Measurements from ENCODE around the gene ATP8A2.

ATP8A2 gene

GRCh38 chr13:25375727-25376358 is 4.1 kb downstream of the ATP8A2 start:
- DNase-seq (ENCODE audit: low spot score in 2 of 2): peak; percentile 16 to 60

GRCh38 chr13:25377244-25377962 is 5.6 kb downstream of the ATP8A2 start:
- Mint-ChIP-seq H3K4me1 (peaks cover 6% of the 10 kb centered on the region), H3K9me3 (no peaks in the 10 kb centered on the region), H3K4me3 (no peak overlapping the region), H3K36me3 (no peaks in the 10 kb centered on the region), H3K27ac (no peak overlapping the region)
- ATAC-seq: no peak
- DNase-seq (ENCODE audit: low spot score in 2 of 2): no peak

More at GRCh38 chr13:25375727-25376358, 4.1 kb downstream of the ATP8A2 start:
- no peak for ATAC-seq
- no peak overlapping the region for H3K27ac Mint-ChIP-seq
- no peaks in the 10 kb centered on the region for H3K36me3 Mint-ChIP-seq
- no peak overlapping the region for H3K4me3 Mint-ChIP-seq
- peaks cover 6% of the 10 kb centered on the region for H3K4me1 Mint-ChIP-seq
- H3K9me3 Mint-ChIP-seq: no peaks in the 10 kb centered on the region

GRCh38 chr13:25378528-25378927 is 6.8 kb downstream of the ATP8A2 start:
- no peaks in the 10 kb centered on the region for H3K9me3 Mint-ChIP-seq
- H3K4me3 Mint-ChIP-seq: no peak overlapping the region
- H3K4me1 Mint-ChIP-seq: peaks cover 6% of the 10 kb centered on the region
- no peak for DNase-seq (ENCODE audit: low spot score in 2 of 2)
- no peaks in the 10 kb centered on the region for H3K36me3 Mint-ChIP-seq
- no peak overlapping the region for H3K27ac Mint-ChIP-seq
- no peak for ATAC-seq

GRCh38 chr13:25379011-25379410 is 7.2 kb downstream of the ATP8A2 start:
- Mint-ChIP-seq H3K9me3 (no peaks in the 10 kb centered on the region), H3K27ac (no peak overlapping the region)

GRCh38 chr13:25380082-25380481 is 8.3 kb downstream of the ATP8A2 start:
- Mint-ChIP-seq H3K36me3 (no peaks in the 10 kb centered on the region), H3K4me3 (no peak overlapping the region), H3K9me3 (no peaks in the 10 kb centered on the region), H3K27ac (no peak overlapping the region), H3K4me1 (peaks cover 6% of the 10 kb centered on the region)
- DNase-seq (ENCODE audit: low spot score in 2 of 2) (no peak), ATAC-seq (no peak)

More at GRCh38 chr13:25379011-25379410, 7.2 kb downstream of the ATP8A2 start:
- ATAC-seq: no peak
- no peak for DNase-seq (ENCODE audit: low spot score in 2 of 2)
- Mint-ChIP-seq H3K4me1 (peaks cover 6% of the 10 kb centered on the region), H3K36me3 (no peaks in the 10 kb centered on the region), H3K4me3 (no peak overlapping the region)

- Mint-ChIP-seq H3K4me1 (peaks cover 1% of the 10 kb centered on the region), H3K27ac (no peak overlapping the region), H3K36me3 (no peaks in the 10 kb centered on the region), H3K9me3 (no peaks in the 10 kb centered on the region), H3K4me3 (no peak overlapping the region)
- no peak for ATAC-seq
- no peak for DNase-seq (ENCODE audit: low spot score in 2 of 2)
Measured at GRCh38 chr13:25380741-25381324, 9.1 kb downstream of the ATP8A2 start.

- no peak for DNase-seq (ENCODE audit: low spot score in 2 of 2)
- no peak for ATAC-seq
- Mint-ChIP-seq H3K9me3 (no peaks in the 10 kb centered on the region), H3K4me3 (no peak overlapping the region), H3K36me3 (no peaks in the 10 kb centered on the region), H3K27ac (no peak overlapping the region), H3K4me1 (no peaks in the 10 kb centered on the region)
Measured at GRCh38 chr13:25384758-25385410, 13.1 kb downstream of the ATP8A2 start.

GRCh38 chr13:25391932-25392331 is 20.2 kb downstream of the ATP8A2 start:
- Mint-ChIP-seq H3K4me3 (no peak overlapping the region), H3K9me3 (peaks cover 3% of the 10 kb centered on the region)

GRCh38 chr13:25394402-25395060 is 22.8 kb downstream of the ATP8A2 start:
- H3K9me3 Mint-ChIP-seq: peaks cover 3% of the 10 kb centered on the region
- no peaks in the 10 kb centered on the region for H3K36me3 Mint-ChIP-seq
- no peaks in the 10 kb centered on the region for H3K4me1 Mint-ChIP-seq
- no peak overlapping the region for H3K27ac Mint-ChIP-seq
- DNase-seq (ENCODE audit: low spot score in 2 of 2) (no peak), ATAC-seq (no peak)
- H3K4me3 Mint-ChIP-seq: no peak overlapping the region

More at GRCh38 chr13:25391932-25392331, 20.2 kb downstream of the ATP8A2 start:
- Mint-ChIP-seq H3K4me1 (no peaks in the 10 kb centered on the region), H3K27ac (no peak overlapping the region), H3K36me3 (no peaks in the 10 kb centered on the region)
- no peak for DNase-seq (ENCODE audit: low spot score in 2 of 2)
- no peak for ATAC-seq

- no peak for DNase-seq (ENCODE audit: low spot score in 2 of 2)
- Mint-ChIP-seq H3K9me3 (peaks cover 3% of the 10 kb centered on the region), H3K4me3 (no peak overlapping the region), H3K27ac (no peak overlapping the region), H3K36me3 (no peaks in the 10 kb centered on the region), H3K4me1 (no peaks in the 10 kb centered on the region)
- no peak for ATAC-seq
Measured at GRCh38 chr13:25397763-25398162, 26.0 kb downstream of the ATP8A2 start.

- Mint-ChIP-seq H3K27ac (no peak overlapping the region), H3K36me3 (no peaks in the 10 kb centered on the region), H3K9me3 (no peaks in the 10 kb centered on the region), H3K4me3 (no peak overlapping the region), H3K4me1 (no peaks in the 10 kb centered on the region)
- no peak for DNase-seq (ENCODE audit: low spot score in 2 of 2)
- ATAC-seq: no peak
Measured at GRCh38 chr13:25400925-25401324, 29.2 kb downstream of the ATP8A2 start.

- Mint-ChIP-seq H3K4me1 (no peaks in the 10 kb centered on the region), H3K36me3 (no peaks in the 10 kb centered on the region), H3K9me3 (no peaks in the 10 kb centered on the region), H3K27ac (no peak overlapping the region), H3K4me3 (no peak overlapping the region)
- no peak for ATAC-seq
- DNase-seq (ENCODE audit: low spot score in 2 of 2): no peak
Measured at GRCh38 chr13:25401958-25402357, 30.2 kb downstream of the ATP8A2 start.

- H3K4me3 Mint-ChIP-seq: no peak overlapping the region
- no peaks in the 10 kb centered on the region for H3K36me3 Mint-ChIP-seq
- H3K4me1 Mint-ChIP-seq: no peaks in the 10 kb centered on the region
Measured at GRCh38 chr13:25406377-25406776, 34.6 kb downstream of the ATP8A2 start.

GRCh38 chr13:25409938-25410337 is 38.2 kb downstream of the ATP8A2 start:
- no peak for ATAC-seq
- Mint-ChIP-seq H3K9me3 (no peaks in the 10 kb centered on the region), H3K36me3 (no peaks in the 10 kb centered on the region), H3K27ac (no peak overlapping the region), H3K4me1 (no peaks in the 10 kb centered on the region), H3K4me3 (no peak overlapping the region)
- no peak for DNase-seq (ENCODE audit: low spot score in 2 of 2)

More at GRCh38 chr13:25406377-25406776, 34.6 kb downstream of the ATP8A2 start:
- ATAC-seq (peak; percentile 25), DNase-seq (ENCODE audit: low spot score in 2 of 2) (no peak)
- no peak overlapping the region for H3K27ac Mint-ChIP-seq
- no peaks in the 10 kb centered on the region for H3K9me3 Mint-ChIP-seq

- ATAC-seq: no peak
- no peaks in the 10 kb centered on the region for H3K4me1 Mint-ChIP-seq
- H3K4me3 Mint-ChIP-seq: no peak overlapping the region
- H3K36me3 Mint-ChIP-seq: no peaks in the 10 kb centered on the region
- H3K27ac Mint-ChIP-seq: no peak overlapping the region
- DNase-seq (ENCODE audit: low spot score in 2 of 2): no peak
- no peaks in the 10 kb centered on the region for H3K9me3 Mint-ChIP-seq
Measured at GRCh38 chr13:25415241-25415640, 43.5 kb downstream of the ATP8A2 start.

All from stimulated activated effector memory CD8-positive, alpha-beta T cell treated with anti-CD3 and anti-CD28 coated beads, Interleukin-12 subunit alpha, Interleukin-12 subunit beta, amount 100 ng/mL, for 72 hours (primary cell).